HG03442 (cell line): ENCODE data around the gene NOSIP.

Source experiments
- ATAC-seq: cut with Tn5 transposase; IDR thresholded peaks from one replicate; pipeline ENCODE4 v1.9.1; 2021; ENCODE audit warnings: mild to moderate bottlenecking, moderate library complexity; ENCODE audit not compliant: unreplicated experiment

Gene NOSIP

DNA sequence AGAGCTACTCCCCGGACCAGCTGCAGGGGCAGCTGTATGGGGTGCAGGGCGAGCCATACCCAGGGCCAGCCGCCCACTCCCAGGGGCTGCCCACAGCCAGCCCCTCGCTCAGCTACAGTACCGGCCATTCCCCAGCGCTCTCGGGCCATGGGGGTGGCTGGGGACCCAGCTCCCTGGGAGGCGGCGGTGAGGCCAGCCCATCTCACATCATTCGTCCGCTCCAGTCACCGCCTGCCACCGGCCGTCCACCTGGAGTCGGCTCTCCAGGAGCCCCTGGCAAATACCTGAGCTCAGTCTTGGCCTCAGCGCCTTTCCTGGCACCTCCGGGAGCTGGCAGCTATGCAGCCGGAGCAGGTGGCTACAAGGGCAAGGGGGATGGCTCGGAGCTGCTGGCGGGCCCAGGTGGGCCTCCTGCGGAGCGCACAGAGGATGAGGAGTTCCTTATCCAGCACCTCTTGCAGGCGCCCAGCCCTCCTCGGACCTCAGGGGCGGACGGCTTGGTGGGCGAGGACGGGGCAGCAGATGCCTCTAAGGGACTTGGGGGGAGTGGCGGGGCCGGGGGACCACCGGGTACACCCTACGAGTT, 15.6 kb upstream of the NOSIP start:
- no peak for ATAC-seq

DNA sequence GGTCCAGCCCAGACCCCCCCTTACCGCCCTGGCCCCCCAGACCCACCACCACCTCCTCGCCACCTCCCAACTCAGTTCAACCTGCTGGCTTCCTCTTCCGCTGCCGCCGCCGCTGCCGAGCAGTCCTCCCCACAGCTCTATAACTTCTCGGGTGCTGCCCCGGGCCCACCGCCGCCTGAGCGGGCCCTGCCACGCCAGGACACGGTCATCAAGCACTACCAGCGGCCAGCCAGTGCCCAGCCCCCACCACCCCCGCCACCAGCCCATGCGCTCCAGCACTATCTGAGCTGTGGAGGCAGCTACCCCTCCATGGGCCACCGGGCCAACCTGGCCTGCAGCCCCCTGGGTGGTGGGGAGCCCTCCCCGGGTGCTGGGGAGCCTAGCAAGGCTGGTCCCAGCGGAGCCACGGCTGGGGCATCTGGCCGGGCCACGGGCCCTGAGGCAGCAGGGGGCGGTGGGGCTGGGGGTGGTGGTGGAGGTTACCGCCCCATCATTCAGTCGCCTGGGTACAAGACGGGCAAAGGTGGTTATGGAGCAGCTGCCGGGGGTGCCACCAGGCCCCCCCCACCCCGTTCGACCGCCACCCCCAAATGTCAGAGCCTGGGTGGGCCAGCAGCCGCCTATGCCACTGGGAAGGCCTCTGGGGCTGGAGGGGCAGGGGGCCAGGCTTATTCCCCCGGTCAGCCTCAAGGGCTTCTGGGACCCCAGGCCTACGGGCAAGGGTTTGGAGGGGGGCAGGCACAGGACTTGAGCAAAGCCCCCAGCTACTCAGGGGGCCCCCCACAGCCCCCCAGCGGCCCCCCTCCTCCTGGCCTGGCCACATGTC, 14.8 kb upstream of the NOSIP start:
- no peak for ATAC-seq

DNA sequence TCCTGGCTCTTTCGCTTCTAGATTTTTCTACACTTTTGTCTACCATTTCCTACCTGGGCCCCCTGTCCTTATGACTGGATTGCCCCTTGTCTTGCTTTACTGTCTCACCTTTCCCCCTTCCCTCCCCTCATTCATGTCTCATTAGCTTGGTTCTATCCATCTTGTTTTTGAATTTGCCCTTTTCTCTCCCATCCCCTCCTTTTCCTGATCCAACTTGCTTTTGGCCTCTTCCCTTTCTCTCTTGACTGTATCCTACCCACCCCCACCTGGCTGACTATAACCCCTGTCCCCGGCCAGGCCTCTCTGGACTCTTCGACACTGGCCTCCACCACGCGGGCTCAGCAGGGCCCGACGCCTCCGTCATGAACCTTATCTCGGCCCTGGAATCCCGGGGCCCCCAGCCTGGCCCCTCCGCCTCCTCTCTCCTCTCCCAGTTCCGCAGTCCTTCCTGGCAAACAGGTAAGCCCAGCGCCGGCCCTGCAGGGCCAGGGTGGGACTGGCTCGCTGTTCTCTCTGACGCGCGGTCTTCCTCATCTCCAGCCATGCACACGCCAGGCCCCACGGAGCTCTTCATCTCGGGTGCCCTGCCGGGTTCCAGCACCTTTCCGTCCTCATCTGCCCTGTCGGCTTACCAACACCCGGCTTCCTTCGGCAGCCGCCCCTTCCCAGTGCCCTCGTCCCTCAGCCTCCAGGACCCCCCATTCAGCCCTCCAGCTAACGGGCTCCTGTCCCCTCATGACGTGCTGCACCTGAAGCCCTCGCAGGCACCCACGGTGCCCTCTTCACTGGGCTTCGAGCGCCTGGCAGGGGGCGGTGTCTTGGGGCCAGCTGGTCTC, 14.0 kb upstream of the NOSIP start:
- ATAC-seq: no peak

DNA sequence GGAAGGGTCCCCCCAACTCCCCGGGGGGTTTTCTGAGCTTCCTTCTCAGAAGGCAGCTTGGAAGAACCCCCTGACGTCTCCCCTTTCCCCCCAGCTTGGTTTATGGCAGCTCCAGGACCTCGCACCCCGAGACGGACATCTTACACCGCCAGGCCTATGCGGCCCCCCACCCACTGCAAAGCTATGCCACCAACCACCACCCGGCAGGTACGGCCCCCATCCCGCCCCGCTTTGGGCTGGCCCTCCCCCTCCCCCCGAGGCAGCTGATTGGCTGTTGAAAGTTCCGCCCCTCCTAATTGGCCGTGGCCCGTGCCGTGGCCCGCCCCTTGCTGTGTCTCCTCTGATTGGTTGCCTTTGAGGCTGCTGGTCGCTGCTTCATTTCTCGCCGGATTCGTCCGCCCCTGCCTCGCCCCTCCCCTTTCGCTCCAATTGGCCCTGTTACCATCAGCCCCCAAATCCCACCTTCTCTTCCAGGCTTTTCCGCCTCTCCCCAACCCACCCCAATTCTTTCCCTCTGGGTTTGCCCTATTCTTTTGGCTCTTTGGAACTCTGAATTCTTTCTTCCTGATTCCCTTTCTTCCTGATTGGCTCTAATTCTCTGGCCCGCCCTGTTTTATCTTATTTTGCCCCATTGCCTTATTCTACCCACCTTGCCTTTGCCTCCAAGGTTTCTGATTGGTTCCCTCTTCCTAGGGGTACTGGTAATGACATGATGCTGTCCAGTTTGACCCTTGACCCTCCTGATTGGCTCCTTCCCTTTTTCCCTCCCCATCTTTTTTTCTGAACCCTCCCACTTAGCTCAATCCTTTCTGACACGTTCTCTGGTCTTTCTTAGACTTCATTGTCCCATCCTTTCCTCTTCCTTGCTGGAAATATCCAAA, 13.1 kb upstream of the NOSIP start:
- ATAC-seq: peak; percentile 39

DNA sequence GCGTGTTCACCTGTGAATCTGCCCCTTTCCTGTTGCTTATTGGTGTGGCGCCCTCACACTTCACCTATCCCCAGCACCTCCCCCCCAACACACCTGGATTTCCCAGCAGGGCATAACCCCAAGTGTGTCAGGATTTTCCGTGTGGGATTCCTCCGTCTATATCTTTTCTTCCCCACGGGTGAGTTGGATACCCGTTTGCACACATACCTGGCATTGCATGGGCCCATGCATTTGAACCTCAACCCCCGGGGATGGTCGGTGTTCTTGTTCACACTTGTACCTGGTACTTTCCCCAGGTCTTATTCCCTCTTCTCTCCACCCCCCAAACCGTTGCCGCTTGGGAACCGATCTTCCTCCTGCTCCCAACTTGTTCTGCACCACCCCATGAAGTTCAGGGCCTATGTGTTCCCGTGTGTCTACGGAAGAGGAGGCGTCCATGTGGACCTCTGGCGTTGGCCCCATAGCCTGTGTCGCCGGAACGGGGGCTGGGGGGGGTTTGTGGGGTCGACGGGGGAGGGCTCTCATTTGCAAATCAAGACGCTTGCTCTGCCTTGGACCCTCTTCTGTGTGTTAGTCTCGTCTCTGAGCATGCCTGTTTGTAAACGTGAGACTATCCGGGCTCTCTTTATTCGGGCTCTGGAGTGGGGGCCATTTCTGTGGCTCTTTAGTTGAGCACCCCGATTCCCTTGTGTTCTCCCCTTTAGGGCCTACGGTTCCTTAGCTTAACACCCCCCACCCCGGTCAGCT, 12.3 kb upstream of the NOSIP start:
- ATAC-seq: no peak

DNA sequence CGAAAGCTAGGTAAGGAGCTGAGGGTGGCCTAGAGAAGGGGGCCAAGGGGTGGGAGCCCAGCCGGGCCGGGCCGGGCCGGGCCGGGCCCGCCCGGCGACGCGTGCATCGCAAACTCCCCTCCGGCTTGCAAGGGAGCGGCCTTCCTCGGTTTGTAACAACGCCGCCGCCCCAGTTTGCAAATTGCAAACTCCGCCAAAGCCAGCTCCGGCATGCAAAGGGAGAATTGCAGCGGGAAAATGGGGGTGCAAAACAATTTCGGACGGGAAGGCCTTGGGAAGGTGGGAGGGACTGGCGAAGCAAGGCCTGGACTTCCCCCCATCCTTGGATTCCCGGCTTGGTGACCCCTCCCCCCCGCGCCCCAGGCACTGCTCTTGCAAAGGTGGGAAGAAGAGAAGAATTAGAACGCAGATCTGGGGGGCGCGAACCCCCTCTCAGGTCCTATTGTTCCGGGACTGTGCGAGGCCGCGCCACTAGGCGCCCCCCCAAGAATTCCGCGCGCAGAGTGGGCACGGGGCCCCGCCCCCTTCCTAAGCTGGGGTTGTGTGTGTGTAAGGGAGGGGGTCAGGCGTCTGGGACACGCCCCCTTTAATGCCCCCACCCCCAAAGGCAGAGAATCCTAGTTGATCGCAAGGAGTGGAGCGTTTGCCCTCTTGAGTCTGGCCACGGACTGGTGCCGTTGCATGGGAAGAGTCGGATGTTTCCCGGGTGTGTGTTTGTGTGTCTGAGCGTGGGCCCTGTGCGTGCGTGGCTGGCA, 11.6 kb upstream of the NOSIP start:
- no peak for ATAC-seq

DNA sequence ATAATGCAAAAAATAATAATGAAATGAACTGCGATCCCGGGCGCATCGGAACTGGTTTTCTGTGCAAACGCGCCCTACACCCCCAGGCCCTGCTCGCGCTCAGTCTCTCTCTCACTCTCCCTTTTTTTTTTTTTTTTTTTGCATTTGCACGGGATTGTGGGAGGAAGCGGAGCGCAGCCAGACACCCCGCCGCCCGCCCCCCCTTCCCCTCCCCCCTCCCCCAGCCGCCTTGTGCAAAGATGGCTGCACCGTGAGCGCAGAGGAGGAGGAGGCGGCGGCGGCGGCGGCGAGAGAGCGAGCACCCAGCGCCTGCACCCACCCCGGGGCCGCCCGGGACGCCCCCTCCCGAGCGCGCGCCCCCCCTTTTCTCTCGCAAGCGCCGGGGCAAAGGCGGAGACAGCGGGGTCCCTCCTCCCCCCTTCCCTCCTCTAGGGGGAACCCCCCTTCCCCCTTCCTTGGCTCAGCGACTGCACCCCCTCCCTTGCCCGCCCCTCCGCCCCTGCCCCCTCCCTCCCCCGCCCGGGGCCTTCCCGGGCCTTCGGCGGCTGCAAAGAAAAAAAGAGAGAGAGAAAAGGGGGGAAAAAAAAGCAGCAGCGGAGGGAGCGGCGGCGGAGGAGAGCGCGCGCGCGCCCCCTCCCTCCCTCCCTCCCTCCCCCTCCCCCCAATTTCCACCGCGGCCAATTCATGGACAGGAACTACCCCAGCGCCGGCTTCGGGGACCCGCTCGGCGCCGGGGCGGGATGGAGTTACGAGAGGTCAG, 10.8 kb upstream of the NOSIP start, which contains the start of gene PRR12:
Gene PRR12 (plus strand): TSS at position 212 of the 760 bp plus-strand sequence. CDS start 473 bp downstream, at position 685.
- ATAC-seq: no peak

DNA sequence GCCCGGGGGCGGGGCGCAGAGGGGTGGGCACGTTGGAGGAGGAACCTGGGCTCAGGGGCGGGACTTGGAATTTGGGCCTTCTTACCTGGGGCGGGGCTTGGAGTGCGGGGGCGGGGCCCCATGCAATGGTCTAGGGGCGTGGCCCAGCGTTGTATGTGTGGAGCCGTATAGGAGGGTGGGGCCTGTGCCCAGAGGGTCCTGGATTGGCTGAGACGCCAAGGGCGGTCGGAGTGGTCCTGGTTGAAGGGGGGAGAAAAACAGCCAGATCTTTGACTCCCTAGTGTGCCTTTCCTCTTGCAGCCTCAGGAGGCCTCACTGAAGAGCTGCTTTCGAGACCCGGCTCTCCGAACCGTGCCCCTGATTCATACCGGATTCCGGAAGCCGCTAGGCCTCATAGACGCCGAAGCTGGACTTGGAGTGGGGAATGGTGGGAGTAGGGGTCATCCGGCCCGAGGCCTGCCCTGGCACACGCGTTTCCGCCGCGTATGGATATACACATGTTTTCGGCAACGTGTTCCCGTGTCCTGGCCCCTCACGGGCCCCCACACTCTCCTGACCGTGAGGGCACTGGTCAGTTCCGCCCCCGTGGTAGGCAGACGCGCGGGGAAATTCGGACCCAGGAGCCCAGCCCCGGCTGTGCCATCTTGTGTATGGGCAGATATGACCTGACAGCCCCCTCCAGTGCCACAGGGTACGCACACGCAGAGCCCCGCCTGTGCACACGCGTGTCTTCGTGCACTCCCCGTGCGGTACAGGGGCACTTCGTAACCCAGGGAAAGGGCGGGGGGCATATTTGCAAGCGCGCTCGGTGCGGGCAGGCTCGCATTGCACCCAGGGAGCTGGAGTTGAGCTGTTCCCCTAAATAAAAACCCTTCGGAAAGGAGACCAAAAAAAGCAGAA, 10.0 kb upstream of the NOSIP start:
- ATAC-seq: peak; percentile 57

DNA sequence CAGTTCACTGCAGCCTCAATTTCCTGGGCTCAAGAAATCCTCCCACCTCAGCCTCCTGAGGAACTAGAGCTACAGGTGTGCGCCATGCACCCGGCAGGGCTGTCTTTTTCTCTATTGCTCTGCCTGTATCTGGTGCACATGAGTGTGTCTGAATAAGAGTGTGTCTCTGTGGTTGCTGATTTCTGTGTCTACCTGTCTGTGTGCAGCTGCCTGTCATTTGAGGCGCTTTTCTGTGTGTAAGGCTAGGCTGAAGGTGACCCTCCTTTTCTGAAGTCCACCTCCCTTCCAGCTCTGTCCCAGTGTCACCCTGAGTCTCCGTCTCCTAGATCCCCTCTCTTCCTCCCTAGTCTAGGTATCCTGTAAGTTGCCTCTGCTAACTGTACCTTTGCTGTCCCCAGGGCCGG, 9.1 kb upstream of the NOSIP start:
- no peak for ATAC-seq

DNA sequence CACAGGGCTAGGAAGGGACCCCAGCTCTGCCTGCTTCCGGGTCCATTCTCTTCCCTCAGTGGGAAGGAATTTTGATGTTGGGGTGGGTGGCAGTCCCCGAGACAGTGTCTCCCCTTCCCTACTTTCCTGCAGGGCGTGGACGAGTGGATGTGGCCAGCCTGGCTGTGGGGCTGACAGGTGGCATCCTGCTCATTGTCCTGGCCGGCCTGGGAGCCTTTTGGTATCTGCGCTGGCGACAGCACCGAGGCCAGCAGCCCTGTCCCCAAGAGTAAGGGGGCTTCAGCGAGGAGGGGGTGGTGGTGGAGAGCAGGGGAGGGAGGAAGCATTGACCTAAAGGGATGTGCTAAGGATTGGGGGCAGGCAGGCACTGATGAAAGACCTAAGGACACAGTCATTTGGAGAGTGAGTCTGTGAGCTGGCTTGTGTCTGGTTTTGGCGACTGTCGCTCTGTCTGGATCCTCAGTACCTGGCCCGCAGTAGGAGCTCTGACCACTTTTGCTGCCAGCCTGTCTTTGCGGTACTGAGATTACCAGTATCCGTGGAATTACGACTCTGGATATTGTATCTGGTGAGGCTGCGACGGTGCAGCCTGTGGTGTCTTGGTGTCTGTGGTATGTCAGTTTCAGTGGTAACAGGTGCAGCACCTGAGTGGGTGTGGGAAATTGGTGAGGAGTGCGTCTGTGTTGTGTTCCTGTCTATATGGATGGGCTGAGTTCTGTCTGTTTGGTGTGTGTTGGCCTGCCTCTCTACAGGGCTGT, 8.2 kb upstream of the NOSIP start:
- ATAC-seq: no peak

DNA sequence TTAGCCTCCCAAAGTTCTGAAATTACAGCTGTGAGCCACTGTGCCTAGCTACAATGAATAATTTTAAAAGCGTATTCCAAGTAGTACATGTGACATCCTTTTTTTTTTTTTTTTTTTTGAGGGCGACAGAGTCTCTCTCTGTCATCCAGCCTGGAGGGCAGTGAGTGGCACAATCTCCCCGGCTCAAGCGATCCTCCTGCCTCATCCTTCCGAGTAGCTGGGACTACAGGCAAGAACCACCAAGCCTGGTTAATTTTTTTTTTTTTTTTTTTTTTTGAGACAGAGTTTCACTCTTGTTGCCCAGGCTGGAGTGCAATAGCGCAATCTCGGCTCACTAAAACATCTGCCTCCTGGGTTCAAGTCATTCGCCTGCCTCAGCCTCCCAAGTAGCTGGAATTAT, 6.9 kb upstream of the NOSIP start:
- no peak for ATAC-seq

DNA sequence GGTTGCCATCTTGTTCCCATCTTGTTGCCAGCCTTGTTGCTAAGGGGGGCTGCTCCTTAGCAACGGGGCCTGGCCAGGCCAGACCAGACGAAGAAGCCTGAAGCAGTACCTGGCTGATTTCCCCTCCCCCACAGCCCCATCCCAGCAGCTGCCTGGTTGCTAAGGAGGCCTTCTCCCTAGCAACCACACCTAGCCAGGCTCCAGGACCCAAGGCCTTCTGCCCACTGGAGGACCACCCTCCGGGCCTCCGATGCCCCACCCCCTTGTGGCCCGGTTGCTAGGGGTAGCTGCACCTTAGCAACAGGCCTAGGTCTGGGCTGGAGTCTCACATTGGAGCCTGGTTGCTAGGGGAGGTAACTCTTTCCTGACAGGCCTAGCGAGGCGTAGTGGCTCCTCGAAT, 4.7 kb upstream of the NOSIP start:
- no peak for ATAC-seq

DNA sequence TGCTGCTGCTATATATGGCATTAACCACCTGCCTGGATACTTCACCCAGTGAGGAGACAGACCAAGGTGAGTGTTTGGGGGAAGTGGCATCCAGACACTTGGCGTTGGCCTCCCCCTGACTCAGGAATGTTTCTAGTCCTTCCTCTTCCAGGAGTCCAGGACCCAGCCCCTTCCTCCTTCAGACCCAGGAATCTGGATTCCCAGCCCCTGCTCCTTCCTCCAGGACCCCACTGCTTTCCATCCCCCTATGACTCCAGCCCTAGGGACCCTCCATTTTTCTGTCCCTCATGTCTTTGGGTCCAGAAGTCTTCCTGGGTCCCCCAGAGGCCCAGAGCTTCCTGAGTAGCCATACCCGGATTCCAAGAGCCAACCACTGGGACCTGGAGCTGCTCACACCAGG, 2.9 kb upstream of the NOSIP start:
- no peak for ATAC-seq

DNA sequence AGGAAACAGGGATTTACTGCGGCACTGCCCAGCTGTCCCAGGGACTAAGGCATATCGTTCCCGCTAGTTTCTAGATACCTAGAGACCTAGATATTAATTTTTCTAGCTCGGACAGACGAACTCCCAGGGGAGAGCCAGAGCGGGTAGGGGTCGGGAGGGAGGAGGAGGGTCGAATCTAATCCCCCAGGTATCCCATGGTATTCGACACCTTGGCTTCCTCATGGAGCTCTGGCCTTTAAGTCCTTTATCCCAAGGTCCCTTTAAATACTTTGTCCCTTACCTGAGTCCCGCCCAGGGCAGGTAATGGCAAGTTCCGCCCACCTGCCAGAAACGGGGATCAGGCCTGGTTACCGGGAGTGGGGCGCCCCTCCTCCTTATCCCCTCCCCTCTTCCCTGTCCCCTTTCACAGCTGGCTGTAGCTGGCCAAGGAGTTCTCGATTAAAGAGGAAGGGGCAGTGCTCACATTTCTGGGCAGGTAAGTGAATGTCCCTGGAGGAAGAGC, 702 bp upstream of the NOSIP start, which contains the start of gene PRRG2:
Gene PRRG2 (plus strand): TSS at position 310 of the 502 bp plus-strand sequence. CDS start 1,904 bp downstream, outside the sequence.
- no peak for ATAC-seq

DNA sequence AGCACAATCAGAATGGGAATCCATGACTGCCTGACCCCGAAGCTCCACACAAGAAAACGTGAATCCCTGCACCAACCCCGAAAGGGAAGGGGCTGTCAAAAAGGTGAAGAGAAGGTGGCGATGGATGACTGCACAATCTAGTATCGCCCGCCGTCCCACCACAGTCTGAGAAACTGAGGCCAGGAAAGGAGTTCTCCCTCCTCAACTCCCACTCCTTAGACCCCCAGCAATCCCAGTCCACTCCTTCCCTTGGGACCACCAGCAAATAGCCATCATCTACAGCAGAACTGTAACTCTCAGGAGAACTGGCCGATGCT, 451 bp downstream of the NOSIP start:
- no peak for ATAC-seq

DNA sequence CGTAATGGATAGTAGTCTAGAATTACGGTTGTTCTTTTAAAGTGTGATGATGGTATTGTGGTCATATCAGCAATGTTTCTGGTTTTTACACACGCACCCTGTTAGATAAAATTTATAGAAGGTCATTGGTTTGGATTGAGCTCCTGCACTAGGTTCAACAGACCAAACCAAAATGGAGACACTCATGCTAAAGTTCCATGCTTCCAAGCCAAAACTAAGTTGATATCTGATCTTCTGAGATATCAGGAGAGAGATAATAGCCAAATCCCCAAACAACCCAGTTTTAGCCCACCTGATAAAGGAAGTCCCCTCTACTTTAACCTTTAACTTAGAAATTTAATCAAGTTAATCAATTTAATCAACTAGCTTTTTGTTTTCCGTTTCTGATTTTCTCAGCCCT, 1.2 kb downstream of the NOSIP start:
- ATAC-seq: no peak
